Fibroblast of the aortic adventitia (primary cell): ENCODE data around the gene LAG3. TPM values are rescaled to one million over a fixed set of nuclear protein-coding genes. Genes with fewer than 3 reads are reported as not detected.

Experiments used
- DNase-seq: peaks from one replicate; pipeline ENCODE4 v3.0.0-alpha.2; 2010; ENCODE audit warnings: low read depth
- H3K4me3 ChIP-seq: 2 replicates; pipeline ENCODE4 v1.5.1; 2011; ENCODE audit warnings: low read depth, mild to moderate bottlenecking, control low read depth, low read length, moderate library complexity
- CTCF ChIP-seq: IDR thresholded peaks from 2 replicates; pipeline ENCODE4 v1.5.1; 2011; ENCODE audit warnings: mild to moderate bottlenecking, low read length, control low read depth, inconsistent platforms; ENCODE audit not compliant: insufficient read depth
- total RNA-seq: library from RNA; depleted of rRNA; stranded (reverse); fragments of >200 nt; gene quantifications from 2 replicates; pipeline ENCODE4 v1.2.3, GENCODE V29; 2012; ENCODE audit warnings: low replicate concordance

Gene LAG3
- total RNA-seq, 1 donor: not detected

- TF ChIP-seq CTCF: no peak
- peak overlapping the region; percentile 91 for H3K4me3 ChIP-seq
- DNase-seq: peak; percentile 55
Measured at GRCh38 chr12:6767353-6768319, 4.7 kb upstream of the LAG3 start.

- H3K4me3 ChIP-seq: peak overlapping the region; percentile 91
- no peak for TF ChIP-seq CTCF
- no peak for DNase-seq
Measured at GRCh38 chr12:6768437-6768914, 3.8 kb upstream of the LAG3 start.

- TF ChIP-seq CTCF: no peak
- no peak for DNase-seq
- peak overlapping the region; percentile 91 for H3K4me3 ChIP-seq
Measured at GRCh38 chr12:6768990-6769389, 3.3 kb upstream of the LAG3 start.

- TF ChIP-seq CTCF: no peak
- DNase-seq: no peak
- H3K4me3 ChIP-seq: no peak overlapping the region
Measured at GRCh38 chr12:6769666-6770065, 2.7 kb upstream of the LAG3 start.

GRCh38 chr12:6770094-6770493 lies 2.2 kb upstream of the LAG3 start:
- H3K4me3 ChIP-seq: no peak overlapping the region
- DNase-seq: no peak
- TF ChIP-seq CTCF: no peak

- no peak for TF ChIP-seq CTCF
- DNase-seq: no peak
Measured at GRCh38 chr12:6770600-6770999, 1.7 kb upstream of the LAG3 start.

GRCh38 chr12:6771091-6771495 lies 1.2 kb upstream of the LAG3 start:
- TF ChIP-seq CTCF: no peak
- no peak for DNase-seq
- no peak overlapping the region for H3K4me3 ChIP-seq

More at GRCh38 chr12:6770600-6770999, 1.7 kb upstream of the LAG3 start:
- H3K4me3 ChIP-seq: no peak overlapping the region
